Inferior parietal cortex (tissue), 1 donor: Measurements from ENCODE around the gene MLIP.
"Not testable (repeated sequence)": the region's sequence is repeated elsewhere in the genome, so short reads cannot be mapped to it uniquely, and the experiment has no call there.

Experiments
- DNase-seq: peaks from one replicate; pipeline ENCODE4 v3.0.0-alpha.2; 2016; ENCODE audit errors: extremely low spot score

Gene MLIP

GRCh38 chr6:54111341-54112045, at the start of gene MLIP:
MLIP (plus strand) TSS chr6:54111443; CDS start chr6:54111480, 37 bp downstream.
- DNase-seq: no peak

DNA sequence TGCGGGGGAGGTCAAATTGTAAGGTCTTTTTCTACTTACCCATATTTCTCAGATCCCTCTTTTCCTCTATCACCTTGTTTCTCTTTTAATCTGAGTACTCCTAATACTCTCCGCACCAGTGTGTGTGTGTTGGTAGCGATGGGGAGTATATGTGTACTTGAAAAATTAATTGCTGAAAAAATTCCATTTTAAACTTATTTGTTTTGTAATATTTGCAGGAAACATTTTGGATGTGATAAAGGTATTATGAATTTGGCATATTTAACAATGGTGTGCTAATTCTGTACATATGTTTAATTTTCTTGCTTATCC, 48.1 kb upstream of the MLIP start:
- no peak for DNase-seq

DNA sequence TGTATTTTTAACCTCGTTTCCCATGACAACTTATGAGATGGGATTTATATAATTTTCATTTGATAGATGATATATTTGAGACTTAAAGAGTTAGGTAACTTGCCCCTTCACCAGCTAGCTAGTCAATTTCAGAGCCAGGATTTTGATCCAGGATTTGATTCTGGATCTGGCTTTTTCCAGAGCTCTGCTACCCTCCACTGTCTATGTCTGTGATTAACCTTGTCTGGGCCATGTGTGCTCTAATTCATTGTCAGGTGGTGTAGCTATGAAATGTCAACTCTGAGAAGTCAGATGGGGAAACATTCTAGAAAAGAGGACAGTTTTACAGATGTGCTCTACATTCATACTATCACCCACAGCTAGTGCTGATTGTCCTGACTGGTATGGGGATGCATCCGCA, 42.5 kb upstream of the MLIP start:
- no peak for DNase-seq

GRCh38 chr6:54070025-54070424, 41.2 kb upstream of the MLIP start:
- no peak for DNase-seq

- DNase-seq: no peak
Measured at GRCh38 chr6:54071821-54072340, 39.4 kb upstream of the MLIP start.

GRCh38 chr6:54072635-54073313, 38.5 kb upstream of the MLIP start:
- no peak for DNase-seq

DNA sequence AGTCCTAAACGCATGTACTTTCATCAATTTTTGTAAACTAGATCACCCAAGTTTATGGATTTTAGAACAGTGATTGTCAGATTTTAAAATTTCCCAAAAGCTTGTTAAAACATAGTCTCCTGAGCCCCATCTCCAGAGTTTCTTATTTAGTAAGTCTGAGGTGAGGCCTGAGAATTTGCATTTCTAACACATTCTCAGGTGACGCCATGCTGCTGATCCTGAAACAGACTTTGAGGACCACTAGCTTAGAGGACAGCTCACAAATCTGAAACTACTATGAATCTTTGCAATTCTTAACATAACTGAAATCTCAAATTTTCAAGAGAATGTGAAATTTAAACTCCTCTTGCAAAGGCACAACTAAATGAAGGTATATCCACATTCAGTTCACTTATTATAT, 37.8 kb upstream of the MLIP start:
- no peak for DNase-seq

DNA sequence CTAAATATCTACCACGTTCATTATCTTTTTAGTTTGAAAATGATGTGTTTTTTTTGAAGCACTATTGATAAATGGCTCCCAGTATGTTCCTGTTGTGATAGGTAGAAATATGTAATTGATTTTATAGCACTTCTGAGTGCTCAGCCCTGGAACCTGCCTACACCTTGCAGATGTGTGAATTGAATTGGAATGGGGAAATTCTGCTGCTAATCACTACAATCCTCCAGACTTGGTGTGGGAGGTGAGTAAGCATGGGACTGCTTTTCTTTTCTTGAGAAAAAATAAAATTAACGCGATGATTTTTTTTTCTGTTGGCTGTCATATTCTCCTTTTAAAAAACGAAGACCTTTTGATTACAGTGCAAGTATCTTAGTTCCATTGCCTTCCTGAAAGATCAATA, 37.1 kb upstream of the MLIP start:
- DNase-seq: no peak

GRCh38 chr6:54074578-54075195, 36.6 kb upstream of the MLIP start:
- peak; percentile 8 for DNase-seq

DNA sequence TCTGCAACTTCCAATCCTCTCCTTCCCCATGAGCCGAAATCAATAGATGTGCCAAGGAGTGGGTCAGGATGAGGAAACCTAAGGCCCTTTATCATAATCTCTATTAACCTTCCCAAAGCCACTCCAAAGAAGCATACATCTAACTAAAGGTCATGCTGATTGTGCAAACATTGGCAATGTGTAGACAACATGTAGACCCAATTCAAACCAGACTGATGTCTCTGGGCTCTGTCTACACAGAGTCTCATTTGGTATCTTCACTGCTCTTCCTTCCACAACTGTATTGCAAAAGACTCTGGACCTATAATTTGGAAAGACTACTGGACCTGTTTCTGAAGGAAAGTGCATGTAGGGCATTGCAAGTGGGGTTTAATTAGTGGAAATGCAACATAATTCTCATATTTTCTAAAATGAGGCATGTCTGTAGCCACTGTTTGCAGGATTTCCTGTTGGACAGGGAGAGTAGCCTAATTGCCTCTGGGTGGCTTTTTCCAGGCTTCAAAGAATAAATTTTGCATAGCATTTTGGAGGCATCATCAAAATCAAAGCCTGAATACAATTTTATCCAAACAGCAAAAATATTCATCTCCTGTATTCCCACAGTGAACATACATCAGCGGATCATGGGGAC, 35.0 kb upstream of the MLIP start:
- peak; percentile 8 for DNase-seq

- DNase-seq: not testable (repeated sequence)
Measured at GRCh38 chr6:54081499-54081898, 29.7 kb upstream of the MLIP start.

DNA sequence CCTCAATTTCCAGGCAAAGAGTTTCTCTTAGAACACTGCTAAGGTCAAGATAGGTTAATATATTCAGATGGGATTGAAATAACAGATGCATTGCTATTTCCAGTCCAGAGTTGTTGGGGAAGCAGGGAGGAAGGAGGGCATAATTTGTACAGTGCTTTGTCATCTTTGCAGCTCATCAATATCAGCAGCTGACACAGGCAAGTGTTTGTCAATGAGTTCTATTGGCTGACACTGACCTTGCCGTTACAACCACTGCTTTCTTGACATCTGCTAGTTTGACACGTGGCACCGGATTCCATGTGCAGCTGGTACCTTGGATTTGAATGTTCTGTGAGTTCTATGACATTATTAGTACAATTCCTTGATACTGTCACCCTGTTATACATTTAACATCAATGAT, 28.0 kb upstream of the MLIP start:
- DNase-seq: no peak

GRCh38 chr6:54084231-54084630, 27.0 kb upstream of the MLIP start:
- DNase-seq: peak; percentile 1

GRCh38 chr6:54085047-54085446, 26.2 kb upstream of the MLIP start:
- DNase-seq: no peak

GRCh38 chr6:54085541-54085940, 25.7 kb upstream of the MLIP start:
- peak; percentile 40 for DNase-seq

- peak; percentile 1 for DNase-seq
Measured at GRCh38 chr6:54086439-54086838, 24.8 kb upstream of the MLIP start.

DNA sequence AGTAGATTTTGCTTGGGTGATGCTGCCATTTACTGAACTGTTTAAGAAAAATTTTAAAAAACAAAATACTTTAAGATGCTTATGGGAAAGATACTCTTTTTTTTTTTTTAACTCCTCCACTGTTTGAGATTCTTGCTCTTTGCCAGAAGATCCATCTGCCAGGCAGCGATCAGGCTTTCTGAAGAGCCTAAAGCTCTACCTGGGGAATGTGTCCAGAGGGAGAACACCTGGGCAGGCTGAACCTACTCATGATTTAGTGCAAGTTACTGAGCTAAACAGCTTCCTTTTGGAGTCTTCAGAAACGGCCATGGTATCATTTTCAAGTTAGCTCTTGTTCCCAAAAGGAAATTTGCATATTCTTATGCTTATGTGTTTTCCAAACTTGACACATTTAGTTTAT, 23.5 kb upstream of the MLIP start:
- peak; percentile 14 for DNase-seq

GRCh38 chr6:54093326-54093948, 17.8 kb upstream of the MLIP start:
- DNase-seq: no peak

DNA sequence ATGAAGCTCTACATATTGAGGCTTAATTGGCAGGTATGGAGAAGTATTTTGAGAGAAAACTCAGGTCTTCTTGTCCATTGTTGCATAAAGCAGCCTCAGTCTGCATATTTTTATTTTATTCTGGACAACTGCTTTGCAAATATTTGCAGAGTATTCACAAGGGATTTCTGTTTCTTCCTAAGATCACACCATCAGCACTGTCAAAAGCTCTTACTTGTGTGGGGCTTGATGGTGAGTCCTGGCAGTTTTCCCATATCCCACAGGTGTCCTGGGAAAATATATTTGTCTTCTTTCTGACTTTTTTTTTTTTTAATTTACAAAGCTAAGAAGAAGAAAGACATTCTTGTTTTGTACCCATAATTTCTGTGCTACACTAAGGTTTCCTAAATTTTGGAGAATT, 16.9 kb upstream of the MLIP start:
- no peak for DNase-seq

- DNase-seq: no peak
Measured at GRCh38 chr6:54094786-54095185, 16.5 kb upstream of the MLIP start.

DNA sequence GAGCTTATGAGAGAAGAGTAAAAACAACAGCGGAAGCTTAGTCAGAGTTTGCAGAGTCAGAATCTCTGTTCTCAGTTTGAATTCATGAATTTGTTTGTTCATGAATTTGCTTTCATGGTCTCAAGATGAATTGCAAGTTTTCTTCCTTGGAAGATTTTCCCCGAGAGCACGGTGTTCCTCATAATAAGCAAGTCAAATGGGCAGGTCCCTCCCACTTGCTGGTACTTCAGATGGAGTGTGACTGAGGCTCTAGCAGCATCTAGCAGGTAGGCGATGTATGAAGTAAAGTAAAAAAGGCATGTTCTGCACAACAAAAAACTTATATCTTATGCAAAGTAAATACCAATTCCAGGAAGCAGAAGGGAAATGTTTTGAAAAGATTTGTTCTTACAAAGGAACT, 15.5 kb upstream of the MLIP start:
- no peak for DNase-seq

- DNase-seq: no peak
Measured at GRCh38 chr6:54096811-54097210, 14.4 kb upstream of the MLIP start.
